AG08396 (cell line): ENCODE results near the gene YPEL1.

Experiments
- DNase-seq: peaks from one replicate; pipeline ENCODE4 v3.0.0; 2012; ENCODE audit warnings: low spot score, mixed read lengths

Gene YPEL1

GRCh38 chr22:21652547-21653545 lies 82.7 kb downstream of the YPEL1 start:
- DNase-seq = no peak

GRCh38 chr22:21652010-21652546 lies 83.5 kb downstream of the YPEL1 start:
- DNase-seq = peak; percentile 96

GRCh38 chr22:21651521-21652009 lies 84.0 kb downstream of the YPEL1 start:
- no peak for DNase-seq

- no peak for DNase-seq
Observed at GRCh38 chr22:21650823-21651520, 84.6 kb downstream of the YPEL1 start.

GRCh38 chr22:21650280-21650679 lies 85.3 kb downstream of the YPEL1 start:
- DNase-seq = no peak
